ENCODE results near the gene PC. TPM values are rescaled to one million over a fixed set of nuclear protein-coding genes. Genes with fewer than 3 reads are reported as not detected.

PC gene
- total and polyA plus RNA-seq, 9 of the 15 experiments (the other 6 are each of a cell fraction or from before 2014, with no cell fraction given) = 0.94 to 38.0 (median 8.7) TPM

DNA sequence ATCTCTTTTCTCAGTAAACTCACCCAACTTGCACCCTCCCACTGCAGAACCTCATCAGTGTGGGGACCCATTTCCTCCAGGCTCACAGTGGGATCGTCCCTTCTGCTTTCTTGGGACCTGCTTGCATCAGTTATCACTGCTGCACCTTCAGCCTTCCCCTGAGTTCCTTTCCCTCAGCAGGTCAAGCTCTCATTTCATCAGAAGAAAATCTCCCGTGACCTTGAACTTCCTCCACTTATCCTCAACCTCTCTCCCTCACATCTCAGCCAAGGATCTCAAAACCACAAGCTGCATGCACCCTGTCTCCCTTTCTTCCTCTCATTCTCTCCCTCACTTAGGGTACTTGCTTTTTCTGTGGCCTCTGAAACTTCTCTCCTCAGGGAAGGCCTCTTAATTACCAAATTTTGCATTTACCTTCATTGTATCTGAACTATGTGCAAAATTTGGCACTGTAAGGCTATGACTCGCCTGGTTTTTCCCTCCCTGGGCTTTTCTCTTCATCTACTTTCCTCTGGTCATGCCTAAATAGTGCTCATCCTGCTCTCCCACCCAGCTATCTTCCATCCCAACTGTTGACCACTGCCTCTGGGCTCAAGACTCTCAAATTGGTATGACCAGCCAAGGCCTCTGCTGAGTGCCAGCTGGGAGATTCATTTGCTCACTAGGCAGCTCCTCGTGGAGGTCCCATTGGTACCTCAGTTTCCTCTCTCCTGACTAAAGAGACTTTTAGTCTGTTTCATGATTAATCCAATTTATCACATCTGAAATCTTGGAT lies 117.7 kb downstream of the PC start (continued):
- TF ChIP-seq SRSF1 (IDR thresholded peaks at IDR 0.05; ENCODE audit: low read depth, low read length) = no peak
- TF ChIP-seq, protein P1, sequence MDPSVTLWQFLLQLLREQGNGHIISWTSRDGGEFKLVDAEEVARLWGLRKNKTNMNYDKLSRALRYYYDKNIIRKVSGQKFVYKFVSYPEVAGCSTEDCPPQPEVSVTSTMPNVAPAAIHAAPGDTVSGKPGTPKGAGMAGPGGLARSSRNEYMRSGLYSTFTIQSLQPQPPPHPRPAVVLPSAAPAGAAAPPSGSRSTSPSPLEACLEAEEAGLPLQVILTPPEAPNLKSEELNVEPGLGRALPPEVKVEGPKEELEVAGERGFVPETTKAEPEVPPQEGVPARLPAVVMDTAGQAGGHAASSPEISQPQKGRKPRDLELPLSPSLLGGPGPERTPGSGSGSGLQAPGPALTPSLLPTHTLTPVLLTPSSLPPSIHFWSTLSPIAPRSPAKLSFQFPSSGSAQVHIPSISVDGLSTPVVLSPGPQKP (CRISPR knock-in tag; IDR thresholded peaks at IDR 0.05) = no peak
- no peak for TF ChIP-seq HNRNPL (IDR thresholded peaks at IDR 0.05; ENCODE audit: low read depth, low read length)
- TF ChIP-seq, protein P2, sequence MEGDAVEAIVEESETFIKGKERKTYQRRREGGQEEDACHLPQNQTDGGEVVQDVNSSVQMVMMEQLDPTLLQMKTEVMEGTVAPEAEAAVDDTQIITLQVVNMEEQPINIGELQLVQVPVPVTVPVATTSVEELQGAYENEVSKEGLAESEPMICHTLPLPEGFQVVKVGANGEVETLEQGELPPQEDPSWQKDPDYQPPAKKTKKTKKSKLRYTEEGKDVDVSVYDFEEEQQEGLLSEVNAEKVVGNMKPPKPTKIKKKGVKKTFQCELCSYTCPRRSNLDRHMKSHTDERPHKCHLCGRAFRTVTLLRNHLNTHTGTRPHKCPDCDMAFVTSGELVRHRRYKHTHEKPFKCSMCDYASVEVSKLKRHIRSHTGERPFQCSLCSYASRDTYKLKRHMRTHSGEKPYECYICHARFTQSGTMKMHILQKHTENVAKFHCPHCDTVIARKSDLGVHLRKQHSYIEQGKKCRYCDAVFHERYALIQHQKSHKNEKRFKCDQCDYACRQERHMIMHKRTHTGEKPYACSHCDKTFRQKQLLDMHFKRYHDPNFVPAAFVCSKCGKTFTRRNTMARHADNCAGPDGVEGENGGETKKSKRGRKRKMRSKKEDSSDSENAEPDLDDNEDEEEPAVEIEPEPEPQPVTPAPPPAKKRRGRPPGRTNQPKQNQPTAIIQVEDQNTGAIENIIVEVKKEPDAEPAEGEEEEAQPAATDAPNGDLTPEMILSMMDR (IDR thresholded peaks at IDR 0.05 in 2 of 3, conservative IDR thresholded peaks at IDR 0.05 in 1 of 3; ENCODE audit: insufficient read depth in 2 of 3, low read depth in 1 of 3, low read length in 3 of 3) = no peak
- TF ChIP-seq SRF (CRISPR knock-in tag; IDR thresholded peaks at IDR 0.05) = 0 out of 4 replicates have a peak, but pooled peaks of 1 of the 2 experiments have one; percentile 12
- TF ChIP-seq, protein P3, sequence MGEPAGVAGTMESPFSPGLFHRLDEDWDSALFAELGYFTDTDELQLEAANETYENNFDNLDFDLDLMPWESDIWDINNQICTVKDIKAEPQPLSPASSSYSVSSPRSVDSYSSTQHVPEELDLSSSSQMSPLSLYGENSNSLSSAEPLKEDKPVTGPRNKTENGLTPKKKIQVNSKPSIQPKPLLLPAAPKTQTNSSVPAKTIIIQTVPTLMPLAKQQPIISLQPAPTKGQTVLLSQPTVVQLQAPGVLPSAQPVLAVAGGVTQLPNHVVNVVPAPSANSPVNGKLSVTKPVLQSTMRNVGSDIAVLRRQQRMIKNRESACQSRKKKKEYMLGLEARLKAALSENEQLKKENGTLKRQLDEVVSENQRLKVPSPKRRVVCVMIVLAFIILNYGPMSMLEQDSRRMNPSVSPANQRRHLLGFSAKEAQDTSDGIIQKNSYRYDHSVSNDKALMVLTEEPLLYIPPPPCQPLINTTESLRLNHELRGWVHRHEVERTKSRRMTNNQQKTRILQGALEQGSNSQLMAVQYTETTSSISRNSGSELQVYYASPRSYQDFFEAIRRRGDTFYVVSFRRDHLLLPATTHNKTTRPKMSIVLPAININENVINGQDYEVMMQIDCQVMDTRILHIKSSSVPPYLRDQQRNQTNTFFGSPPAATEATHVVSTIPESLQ (CRISPR knock-in tag; IDR thresholded peaks at IDR 0.05) = no peak
- peak in 1 of 2 experiments; percentile 71; a peak in 1 of 4 replicates for TF ChIP-seq RCOR1 (IDR thresholded peaks at IDR 0.05; ENCODE audit: borderline replicate concordance in 1 of 2, low read depth in 2 of 2, low read length in 2 of 2)
- TF ChIP-seq SPI1 (IDR thresholded peaks at IDR 0.05; ENCODE audit: borderline replicate concordance, low read depth, low read length) = 0 out of 2 replicates have a peak, but pooled peaks have one; percentile 6
- 0 out of 2 replicates have a peak, but pooled peaks have one; percentile 13 for TF ChIP-seq CC2D1A (IDR thresholded peaks at IDR 0.05)
- no peak for TF ChIP-seq SRSF7 (optimal IDR thresholded peaks at IDR 0.05; ENCODE audit: low read depth, low read length)
- no peak for TF ChIP-seq PHTF2 (CRISPR knock-in tag; IDR thresholded peaks at IDR 0.05)
- TF ChIP-seq POLR2B (IDR thresholded peaks at IDR 0.05; ENCODE audit: low read depth, partially characterized antibody) = peak; percentile 38
- TF ChIP-seq SMARCB1 (IDR thresholded peaks at IDR 0.05; ENCODE audit: insufficient read length, low read depth) = no peak
- no peak for TF ChIP-seq HEY1 (CRISPR knock-in tag; IDR thresholded peaks at IDR 0.05; ENCODE audit: borderline replicate concordance)
